K562 (cell line): ENCODE results near the gene MGAT4B. TPM values are rescaled to one million over a fixed set of nuclear protein-coding genes. Genes with fewer than 3 reads are reported as not detected.
A peak's percentile ranks its signal among the peaks of the same experiment; 100 is the strongest.

ENCODE experiments used
- ATAC-seq: fragments of 200-7000 bp; cut with Tn5 transposase; 3 replicates; pipeline ENCODE4 v1.9.1; 2020; ENCODE audit warnings: moderate library complexity
- BruUV-seq: library from RNA; stranded (reverse); fragments of 400-500 nt; replicated peaks from 2 replicates; lab custom pipeline; 2021; lab: Mats Ljungman, UMichigan
- CTCF ChIA-PET: fragments of 300-600 bp; formaldehyde crosslinking; extraction: SDS; loops from one replicate; lab custom pipeline; 2021; ENCODE audit warnings: low intra/inter-chr PET ratio; lab: Yijun Ruan, JAX
- POLR2A ChIA-PET: fragments of 300-600, 350-650 bp; sonication (Branson Sonifier 250); formaldehyde crosslinking; extraction: SDS; loops from one replicate; lab custom pipeline; 2021; ENCODE audit warnings: antibody characterized with exemption, inconsistent platforms; lab: Yijun Ruan, JAX
- DNase-seq, 4 experiments: peaks; one replicate each; pipeline versions ENCODE4 v3.0.0 to v3.0.0-alpha.2; 2011 to 2018; ENCODE audit warnings: low spot score in 3 of 4, mixed read lengths in 3 of 4; ENCODE audit errors: extremely low read depth in 1 of 4
- FAIRE-seq: peaks from 2 replicates; lab custom pipeline; 2011; peaks lifted over from hg19 to GRCh38; lab: Jason Lieb, UNC
- H2AFZ ChIP-seq: 2 replicates; pipeline ENCODE4 v1.6.0; 2011; ENCODE audit warnings: low read depth, low read length, control low read depth, inconsistent platforms
- H3K27ac ChIP-seq: fragments of 200-600 bp; 3 replicates; pipeline ENCODE4 v1.8.0; 2011; ENCODE audit warnings: low read depth, mild to moderate bottlenecking, control low read depth, inconsistent platforms, low read length, moderate library complexity, mixed read lengths; ENCODE audit errors: extremely low read depth
- H3K27me3 ChIP-seq, 2 experiments: fragments of 300-600 bp in 1 of 2; 2 replicates in 1 of 2; 3 replicates in 1 of 2; pipeline versions ENCODE4 v1.6.0 to v1.8.0; 2011; ENCODE audit warnings: inconsistent platforms in 2 of 2, low read length in 2 of 2, mild to moderate bottlenecking in 1 of 2, mixed read lengths in 1 of 2, moderate library complexity in 1 of 2; ENCODE audit not compliant: control insufficient read depth in 2 of 2, insufficient read depth in 2 of 2
- H3K36me3 ChIP-seq: fragments of 300-600 bp; 3 replicates; pipeline ENCODE4 v1.8.0; 2011; ENCODE audit warnings: mild to moderate bottlenecking, low read length, inconsistent platforms; ENCODE audit not compliant: control insufficient read depth, insufficient read depth
- H3K4me1 ChIP-seq, 2 experiments: fragments of 200-600 bp in 1 of 2; replicated peaks in 1 of 2; 2 replicates in 1 of 2; 3 replicates in 1 of 2; pipeline versions ENCODE4 v1.5.1 to v1.8.0; 2011; ENCODE audit warnings: inconsistent platforms in 2 of 2, low read length in 2 of 2, mild to moderate bottlenecking in 1 of 2, mixed read lengths in 1 of 2, moderate library complexity in 1 of 2; ENCODE audit not compliant: control insufficient read depth in 2 of 2, insufficient read depth in 2 of 2
- H3K4me2 ChIP-seq: 2 replicates; pipeline ENCODE4 v1.6.1; 2011; ENCODE audit warnings: low read length, control low read depth, inconsistent platforms, mixed read lengths; ENCODE audit not compliant: insufficient read depth
- H3K4me3 ChIP-seq: fragments of 200-600 bp; sonication (generic), shearing (Covaris generic); 2 replicates; pipeline ENCODE4 v1.5.1; 2016; ENCODE audit warnings: control low read depth, inconsistent platforms
- H3K79me2 ChIP-seq: fragments of 200-600 bp; 3 replicates; pipeline ENCODE4 v1.8.0; 2011; ENCODE audit warnings: low read length, inconsistent platforms; ENCODE audit not compliant: control insufficient read depth, insufficient read depth
- H3K9ac ChIP-seq, 2 experiments: 2 replicates each; pipeline versions ENCODE4 v1.6.0 to v1.6.1; 2011; ENCODE audit warnings: low read depth in 2 of 2, low read length in 2 of 2, control low read depth in 1 of 2, inconsistent platforms in 1 of 2, mild to moderate bottlenecking in 1 of 2, mixed read lengths in 1 of 2; ENCODE audit not compliant: insufficient read depth in 1 of 2
- H3K9me1 ChIP-seq: one replicate; pipeline ENCODE4 v1.6.0; 2011; ENCODE audit warnings: inconsistent platforms, mild to moderate bottlenecking, low read length, moderate library complexity; ENCODE audit not compliant: control insufficient read depth, insufficient read depth
- H3K9me3 ChIP-seq: replicated peaks from 2 replicates; pipeline ENCODE4 v1.5.1; 2011; ENCODE audit warnings: low read depth, low read length, inconsistent platforms; ENCODE audit not compliant: control insufficient read depth, insufficient read depth
- H4K20me1 ChIP-seq: replicated peaks from 2 replicates; pipeline ENCODE4 v1.6.1; 2011; ENCODE audit warnings: low read length, inconsistent platforms, mixed read lengths; ENCODE audit not compliant: control insufficient read depth, insufficient read depth
- CBFA2T3 ChIP-seq: fragments of 450-650 bp; IDR thresholded peaks from 2 replicates; pipeline ENCODE4 v1.6.1; 2017
- ESRRA ChIP-seq: fragments of 450-650 bp; IDR thresholded peaks from 2 replicates; pipeline ENCODE4 v1.6.1; 2014; ENCODE audit warnings: low read depth, mild to moderate bottlenecking, moderate library complexity, borderline replicate concordance
- ETV1 ChIP-seq: fragments of 450-650 bp; conservative IDR thresholded peaks from 2 replicates; pipeline ENCODE4 v1.6.1; 2016; ENCODE audit warnings: missing genetic modification characterization, control low read depth, low read depth, missing compliant biosample characterization
- FOXK1 ChIP-seq: sonication (generic); formaldehyde crosslinking; IDR thresholded peaks from 2 replicates; pipeline ENCODE4 v1.8.0; 2022; ENCODE audit warnings: missing genetic modification reagents, mild to moderate bottlenecking, borderline replicate concordance
- JUNB ChIP-seq: fragments of 450-650 bp; formaldehyde crosslinking; conservative IDR thresholded peaks from 2 replicates; pipeline ENCODE4 v1.4.0; 2020; ENCODE audit warnings: mild to moderate bottlenecking
- KDM1A ChIP-seq, 2 experiments: fragments of 450-650 bp; IDR thresholded peaks; 2 replicates each; pipeline ENCODE4 v1.6.1; 2016; ENCODE audit warnings: mild to moderate bottlenecking in 2 of 2
- KLF16 ChIP-seq: IDR thresholded peaks from 2 replicates; pipeline ENCODE4 v1.6.1; 2016; ENCODE audit warnings: antibody characterized with exemption
- NFIC ChIP-seq: fragments of 450-650 bp; IDR thresholded peaks from 2 replicates; pipeline ENCODE4 v1.6.1; 2017; ENCODE audit warnings: mild to moderate bottlenecking, inconsistent platforms
- RBM14 ChIP-seq: fragments of 200-400 bp; formaldehyde crosslinking; IDR thresholded peaks from 2 replicates; pipeline ENCODE4 v1.6.1; 2018; ENCODE audit warnings: low read depth, mild to moderate bottlenecking, low read length, moderate library complexity, borderline replicate concordance; ENCODE audit not compliant: insufficient read depth
- RFX5 ChIP-seq: IDR thresholded peaks from 2 replicates; pipeline ENCODE4 v1.6.1; 2011; ENCODE audit warnings: low read depth, mild to moderate bottlenecking, improper control_type of control experiment, low read length
- TCF7 ChIP-seq: sonication (generic); IDR thresholded peaks from 2 replicates; pipeline ENCODE4 v1.6.1; 2016; ENCODE audit warnings: antibody characterized with exemption, borderline replicate concordance
- YY1 ChIP-seq, 3 experiments: IDR thresholded peaks; 2 replicates each; pipeline ENCODE4 v1.6.1; 2011; ENCODE audit warnings: low read length in 2 of 3, mild to moderate bottlenecking in 2 of 3, moderate library complexity in 2 of 3, borderline replicate concordance in 1 of 3, control low read depth in 1 of 3, low read depth in 1 of 3; ENCODE audit not compliant: insufficient read depth in 3 of 3, insufficient replicate concordance in 2 of 3, control insufficient read depth in 1 of 3, insufficient read length in 1 of 3; ENCODE audit errors: extremely low read depth in 1 of 3
- ZNF445 ChIP-seq: fragments of 250-450 bp; sonication (Bioruptor Pico); IDR thresholded peaks from 2 replicates; pipeline ENCODE4 v1.4.0; 2020; ENCODE audit warnings: low read depth, mild to moderate bottlenecking, moderate library complexity
- WGBS: fragments of 100-300 bp; shearing (Covaris generic); methylation state at CpG from one replicate; pipeline ENCODE4 v1.1.6; 2016; ENCODE audit warnings: low coverage, mixed read lengths; ENCODE audit not compliant: insufficient coverage; ENCODE audit errors: missing lambda C conversion rate; 5-methylcytosine and 5-hydroxymethylcytosine counted together
- in situ Hi-C: fragments of 300-500 bp; cut with MboI; formaldehyde crosslinking; loops from 4 replicates; pipeline ENCODE4 v1.15.0; 2018; ENCODE audit warnings: inconsistent platforms, mixed read lengths
- intact Hi-C: fragments of 100-400 bp; cut with micrococcal nuclease; formaldehyde crosslinking; loops from 2 replicates; pipeline ENCODE4 v1.14.2; 2022
- polyA plus RNA-seq, 8 experiments: library from polyadenylated mRNA; depleted of rRNA in 4 of 8; stranded (reverse) in 5 of 8; unstranded in 3 of 8; fragments of >200 nt; fragmentation: Nextera tagmentation in 2 of 8; fragmentation: Illumina TruSeq in 1 of 8; extraction: Ambion mirVana in 2 of 8; extraction: Trizol in 1 of 8; gene quantifications; 2 replicates each; pipeline versions ENCODE4 v1.2.1 to v1.2.3, GENCODE V29; 2011 to 2014; ENCODE audit warnings: inconsistent platforms in 1 of 8, missing spikeins in 1 of 8
- total RNA-seq, 7 experiments: library from RNA; depleted of rRNA in 6 of 7; stranded (reverse); fragments of >200 nt in 6 of 7; fragmentation: Illumina TruSeq in 2 of 7; extraction: Trizol in 2 of 7; gene quantifications; 2 replicates each; pipeline versions ENCODE4 v1.2.1 to v1.2.3, GENCODE V29; 2011 to 2021; ENCODE audit warnings: low replicate concordance in 1 of 7
- TF ChIP-seq, protein P1 (sequence below): sonication (generic); formaldehyde crosslinking; IDR thresholded peaks from 2 replicates; pipeline ENCODE4 v1.8.0; 2023; ENCODE audit warnings: mild to moderate bottlenecking, missing genetic modification reagents

Gene MGAT4B
- total and polyA plus RNA-seq, 9 of the 15 experiments (the other 6 are each of a cell fraction or from before 2014, with no cell fraction given), result 0.34 to 133 (median 75.4) TPM

DNA sequence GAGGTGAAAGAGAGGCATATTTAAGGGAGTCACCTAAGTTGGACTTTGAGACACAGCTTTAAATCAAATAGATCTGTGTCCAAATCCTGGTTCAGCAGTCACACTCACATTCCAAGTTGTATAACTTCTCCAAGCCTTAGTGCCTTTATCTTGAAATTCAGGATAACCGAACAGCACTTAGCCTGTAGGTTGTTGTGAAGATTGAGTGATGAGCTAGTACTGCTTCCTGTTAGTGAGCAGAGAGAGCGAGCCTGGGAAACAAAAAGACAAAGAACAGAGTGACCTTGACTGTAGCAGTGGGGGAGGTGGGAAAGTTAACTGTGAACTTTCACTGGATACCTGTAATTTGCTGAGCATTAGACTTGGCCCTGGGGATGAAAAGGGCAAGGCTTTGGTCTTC is 51.6 kb downstream of the MGAT4B start:
- ATAC-seq (peak; percentile 63), DNase-seq (peak in 1 of 4 experiments; percentile 23), FAIRE-seq (no peak)
- no TSS peak for BruUV-seq
- H3K27me3 ChIP-seq, result no peaks in the 10 kb centered on the region
- H3K79me2 ChIP-seq, result peaks cover 78% of the 10 kb centered on the region
- peaks cover 16% of the 10 kb centered on the region for H4K20me1 ChIP-seq
- peak overlapping the region; percentile 37; the same call in 1 of the 3 replicates for H3K27ac ChIP-seq
- no peak overlapping the region for H3K9ac ChIP-seq
- peaks cover 10 to 17% of the 10 kb centered on the region in 2 experiments for H3K4me1 ChIP-seq
- H2AFZ ChIP-seq, result no peak overlapping the region
- H3K4me2 ChIP-seq, result no peak overlapping the region; the same call in 1 of the 2 replicates
- H3K9me3 ChIP-seq, result no peaks in the 10 kb centered on the region
- intact Hi-C loops (no loop called here), in situ Hi-C loops (no loop called here)
- ChIA-PET CTCF (no interaction called here), POLR2A (interaction anchor here (0.6 to 1.6 kb wide), 2 partner anchors 12 to 135 kb away, joined by 4 to 8 read pairs; no protein-coding TSS in a partner anchor)
- WGBS, result 11% methylated on average over 2 of the region's 2 CpGs
- H3K9me1 ChIP-seq, result peaks cover 11% of the 10 kb centered on the region
- TF ChIP-seq JUNB (CRISPR knock-in tag) (no peak), TCF7 (no peak), KLF16 (no peak), ESRRA (peak; percentile 72; the same call in 1 of the 2 replicates), KDM1A (IDR thresholded peaks at IDR 0.05) (0 out of 4 replicates have a peak, but pooled peaks of 1 of the 2 experiments have one; percentile 25), RBM14 (no peak), ZNF445 (CRISPR knock-in tag) (no peak), RFX5 (no peak), CBFA2T3 (peak; percentile 22; the same call in 1 of the 2 replicates), NFIC (no peak), FOXK1 (CRISPR knock-in tag) (no peak), ETV1 (tag) (no peak), YY1 (IDR thresholded peaks at IDR 0.05; ENCODE audit: borderline replicate concordance in 1 of 3, control insufficient read depth in 1 of 3, extremely low read depth in 1 of 3, insufficient read depth in 3 of 3, insufficient read length in 1 of 3, insufficient replicate concordance in 2 of 3, low read depth in 1 of 3, low read length in 2 of 3) (no peak)
- TF ChIP-seq, protein P1, sequence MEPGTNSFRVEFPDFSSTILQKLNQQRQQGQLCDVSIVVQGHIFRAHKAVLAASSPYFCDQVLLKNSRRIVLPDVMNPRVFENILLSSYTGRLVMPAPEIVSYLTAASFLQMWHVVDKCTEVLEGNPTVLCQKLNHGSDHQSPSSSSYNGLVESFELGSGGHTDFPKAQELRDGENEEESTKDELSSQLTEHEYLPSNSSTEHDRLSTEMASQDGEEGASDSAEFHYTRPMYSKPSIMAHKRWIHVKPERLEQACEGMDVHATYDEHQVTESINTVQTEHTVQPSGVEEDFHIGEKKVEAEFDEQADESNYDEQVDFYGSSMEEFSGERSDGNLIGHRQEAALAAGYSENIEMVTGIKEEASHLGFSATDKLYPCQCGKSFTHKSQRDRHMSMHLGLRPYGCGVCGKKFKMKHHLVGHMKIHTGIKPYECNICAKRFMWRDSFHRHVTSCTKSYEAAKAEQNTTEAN (CRISPR knock-in tag), result no peak
- H3K36me3 ChIP-seq, result peaks cover 12% of the 10 kb centered on the region; the same call in 2 of the 3 replicates
- H3K4me3 ChIP-seq, result no peak overlapping the region
